A673 (cell line): ENCODE measurements around the gene GATAD2A. TPM values are rescaled to one million over a fixed set of nuclear protein-coding genes. Genes with fewer than 3 reads are reported as not detected.
A peak's percentile ranks its signal among the peaks of the same experiment; 100 is the strongest.

ENCODE experiments used
- BruUV-seq: library from RNA; stranded (reverse); fragments of 400-500 nt; replicated peaks from 2 replicates; lab custom pipeline; 2021; lab: Mats Ljungman, UMichigan
- CTCF ChIA-PET: fragments of 300-600 bp; sonication (Branson Sonifier 250); formaldehyde crosslinking; loops from one replicate; lab custom pipeline; 2022; ENCODE audit warnings: antibody characterized with exemption; lab: Charles Lee
- POLR2A ChIA-PET: fragments of 300-600 bp; sonication (Branson Sonifier 250); formaldehyde crosslinking; loops from one replicate; lab custom pipeline; 2022; ENCODE audit warnings: antibody characterized with exemption; ENCODE audit not compliant: low non-redundant PET; lab: Charles Lee
- DNase-seq: peaks from one replicate; pipeline ENCODE4 v3.0.0-alpha.2; 2015; ENCODE audit warnings: low spot score
- H3K27ac ChIP-seq: fragments of 200-600 bp; sonication (generic); 2 replicates; pipeline ENCODE4 v1.5.1; 2016; ENCODE audit warnings: mixed run types, low read depth, mild to moderate bottlenecking, mixed read lengths, antibody characterized with exemption, low read length; ENCODE audit not compliant: poor library complexity, severe bottlenecking
- H3K27me3 ChIP-seq: fragments of 200-600 bp; sonication (generic); replicated peaks from 2 replicates; pipeline ENCODE4 v1.6.1; 2017; ENCODE audit warnings: mixed run types, low read depth, mild to moderate bottlenecking, mixed read lengths, antibody characterized with exemption, low read length; ENCODE audit not compliant: insufficient read depth, poor library complexity
- H3K36me3 ChIP-seq: fragments of 200-600 bp; sonication (generic); 2 replicates; pipeline ENCODE4 v1.6.1; 2016; ENCODE audit warnings: mixed run types, mild to moderate bottlenecking, mixed read lengths, antibody characterized with exemption, low read length; ENCODE audit not compliant: insufficient read depth, poor library complexity, severe bottlenecking
- H3K4me1 ChIP-seq: fragments of 200-600 bp; sonication (generic); 2 replicates; pipeline ENCODE4 v1.6.1; 2017; ENCODE audit warnings: mixed run types, mild to moderate bottlenecking, mixed read lengths, antibody characterized with exemption, low read length; ENCODE audit not compliant: insufficient read depth, poor library complexity, severe bottlenecking
- H3K4me3 ChIP-seq: fragments of 200-600 bp; sonication (generic); 2 replicates; pipeline ENCODE4 v1.5.1; 2016; ENCODE audit warnings: low read depth, mixed run types, mild to moderate bottlenecking, mixed read lengths, low read length; ENCODE audit not compliant: poor library complexity, severe bottlenecking
- H3K9me3 ChIP-seq: fragments of 200-600 bp; sonication (generic); 2 replicates; pipeline ENCODE4 v1.6.1; 2016; ENCODE audit warnings: mixed run types, low read depth, mild to moderate bottlenecking, mixed read lengths, antibody characterized with exemption, low read length; ENCODE audit not compliant: poor library complexity, severe bottlenecking
- EZH2 ChIP-seq: fragments of 200-600 bp; sonication (generic); IDR thresholded peaks from 2 replicates; pipeline ENCODE4 v1.6.1; 2017; ENCODE audit warnings: borderline replicate concordance, low read depth, mild to moderate bottlenecking, mixed read lengths, antibody characterized with exemption, low read length; ENCODE audit not compliant: poor library complexity, severe bottlenecking
- intact Hi-C: fragments of 100-400 bp; cut with micrococcal nuclease; formaldehyde crosslinking; loops from one replicate; pipeline ENCODE4 v1.10.0; 2022; ENCODE audit not compliant: unreplicated experiment
- total RNA-seq: library from RNA; stranded (reverse); gene quantifications from 2 replicates; pipeline ENCODE4 v1.2.3, GENCODE V29; 2021
- TF ChIP-seq, protein P1 (sequence below): fragments of 300-800, 200-600 bp; sonication (generic); conservative IDR thresholded peaks from 2 replicates; pipeline ENCODE4 v1.5.1; 2017; ENCODE audit warnings: low read depth, mild to moderate bottlenecking, antibody characterized with exemption, low read length, moderate library complexity, mixed read lengths

GATAD2A gene
- total RNA-seq, 1 experiment from 2014 or later = 218 TPM

DNA sequence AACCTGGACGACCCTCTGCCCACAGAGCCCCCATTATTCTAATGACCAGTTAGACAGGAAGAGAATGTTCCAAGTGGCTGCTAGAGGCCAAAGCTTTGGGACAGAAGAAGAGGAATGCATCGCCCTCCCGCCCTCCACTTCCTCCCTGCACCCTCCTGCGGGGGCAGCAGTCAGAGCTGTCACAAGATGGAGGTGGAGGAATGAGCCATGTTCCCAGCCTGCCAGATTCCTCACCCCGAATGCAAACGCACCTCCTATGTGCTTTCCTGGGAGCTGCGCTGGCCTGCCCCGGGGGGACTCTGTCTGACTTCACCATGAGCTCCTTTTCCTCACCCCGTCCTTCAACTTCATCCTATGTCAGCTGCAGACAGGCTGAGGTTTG lies 124.9 kb downstream of the GATAD2A start:
- intact Hi-C loops = no loop called here
- ChIA-PET POLR2A (no interaction called here), CTCF (interaction anchor here (0.6 kb wide), 1 partner anchor 14 kb away, joined by 3 read pairs; the partner anchor contains the start of gene NDUFA13)
- Histone ChIP-seq H3K36me3 (peaks cover 9% of the 10 kb centered on the region), H3K27ac (no peak overlapping the region), H3K4me1 (peaks cover 3% of the 10 kb centered on the region), H3K27me3 (no peaks in the 10 kb centered on the region), H3K4me3 (no peak overlapping the region), H3K9me3 (no peaks in the 10 kb centered on the region)
- DNase-seq = no peak
- TF ChIP-seq EZH2 = no peak
- TF ChIP-seq, protein P1, sequence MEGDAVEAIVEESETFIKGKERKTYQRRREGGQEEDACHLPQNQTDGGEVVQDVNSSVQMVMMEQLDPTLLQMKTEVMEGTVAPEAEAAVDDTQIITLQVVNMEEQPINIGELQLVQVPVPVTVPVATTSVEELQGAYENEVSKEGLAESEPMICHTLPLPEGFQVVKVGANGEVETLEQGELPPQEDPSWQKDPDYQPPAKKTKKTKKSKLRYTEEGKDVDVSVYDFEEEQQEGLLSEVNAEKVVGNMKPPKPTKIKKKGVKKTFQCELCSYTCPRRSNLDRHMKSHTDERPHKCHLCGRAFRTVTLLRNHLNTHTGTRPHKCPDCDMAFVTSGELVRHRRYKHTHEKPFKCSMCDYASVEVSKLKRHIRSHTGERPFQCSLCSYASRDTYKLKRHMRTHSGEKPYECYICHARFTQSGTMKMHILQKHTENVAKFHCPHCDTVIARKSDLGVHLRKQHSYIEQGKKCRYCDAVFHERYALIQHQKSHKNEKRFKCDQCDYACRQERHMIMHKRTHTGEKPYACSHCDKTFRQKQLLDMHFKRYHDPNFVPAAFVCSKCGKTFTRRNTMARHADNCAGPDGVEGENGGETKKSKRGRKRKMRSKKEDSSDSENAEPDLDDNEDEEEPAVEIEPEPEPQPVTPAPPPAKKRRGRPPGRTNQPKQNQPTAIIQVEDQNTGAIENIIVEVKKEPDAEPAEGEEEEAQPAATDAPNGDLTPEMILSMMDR = no peak
- no TSS peak for BruUV-seq

DNA sequence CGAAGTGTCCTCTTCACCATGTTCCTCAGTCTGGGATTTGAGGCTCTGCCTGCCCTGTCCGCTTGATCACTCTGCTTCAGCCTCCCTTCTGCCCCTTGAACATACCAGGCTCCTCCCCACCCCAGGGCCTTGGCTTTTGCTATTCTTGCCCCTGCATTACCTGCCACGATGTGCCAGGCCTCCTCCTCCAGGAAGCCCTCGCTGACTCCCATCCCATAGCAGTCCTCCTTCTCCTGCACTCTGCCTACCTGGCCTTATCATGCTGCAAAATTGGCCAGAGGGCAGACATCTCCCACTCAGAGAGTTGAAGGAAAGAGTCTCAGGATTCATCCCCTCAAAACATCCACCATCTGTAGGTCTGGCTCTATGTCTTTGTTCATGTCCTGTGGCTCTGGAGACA lies 125.4 kb downstream of the GATAD2A start:
- no TSS peak for BruUV-seq
- H3K4me1 ChIP-seq = no peaks in the 10 kb centered on the region
- H3K27ac ChIP-seq = no peak overlapping the region
- H3K36me3 ChIP-seq = peaks cover 8% of the 10 kb centered on the region
- no peak for DNase-seq
- POLR2A ChIA-PET = interaction anchor here (0.6 kb wide), 1 partner anchor 553 kb away, joined by 19 read pairs; no protein-coding TSS in a partner anchor
- H3K9me3 ChIP-seq = no peaks in the 10 kb centered on the region
- TF ChIP-seq, protein P1 = no peak
- TF ChIP-seq EZH2 = no peak
- no peak overlapping the region for H3K4me3 ChIP-seq
- H3K27me3 ChIP-seq = no peaks in the 10 kb centered on the region
- CTCF ChIA-PET = interaction anchor here (0.6 kb wide), 2 partner anchors 15 to 1614 kb away, joined by 3 read pairs; partner anchors contain the start of gene NDUFA13
- intact Hi-C loops = no loop called here

DNA sequence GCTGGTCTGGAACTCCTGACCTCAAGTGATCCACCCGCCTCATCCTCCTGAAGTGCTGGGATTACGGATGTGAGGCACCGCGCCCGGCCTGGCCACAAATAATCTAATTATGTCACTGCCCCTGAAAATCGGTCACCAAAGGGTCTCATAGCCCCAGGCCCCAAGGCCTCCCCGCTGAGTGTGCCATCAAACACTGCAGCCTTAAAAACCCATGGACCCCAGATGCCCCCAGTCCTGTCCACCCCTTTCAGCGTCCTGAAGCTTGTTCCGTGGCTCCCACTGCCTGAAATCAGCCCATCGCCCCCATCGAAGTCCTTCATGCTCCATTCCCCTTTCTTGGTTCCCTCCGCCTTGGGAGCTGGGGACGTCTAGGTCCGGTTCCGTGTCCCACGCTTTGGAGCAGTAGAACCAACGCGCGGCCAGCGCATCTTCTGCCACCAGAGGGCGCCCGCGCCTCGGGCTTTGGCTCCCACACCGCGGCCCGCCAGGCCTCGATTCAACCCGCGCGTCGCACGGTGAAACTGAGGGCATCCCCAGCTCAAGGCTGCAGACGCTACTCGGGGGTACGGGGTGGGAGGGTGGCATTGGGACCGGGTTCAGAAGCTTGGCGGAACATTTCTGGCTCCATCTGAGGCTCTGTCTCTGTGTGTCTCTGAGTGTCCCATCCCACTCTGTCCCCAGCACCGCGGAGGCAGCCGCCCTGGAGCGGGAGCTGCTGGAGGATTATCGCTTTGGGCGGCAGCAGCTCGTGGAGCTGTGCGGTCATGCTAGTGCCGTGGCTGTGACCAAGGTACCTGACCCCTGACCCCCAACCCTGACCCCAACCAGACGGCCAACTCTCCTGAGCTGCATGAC lies 126.7 kb downstream of the GATAD2A start:
- peak; percentile 84 for DNase-seq
- no peak overlapping the region for H3K4me3 ChIP-seq
- H3K4me1 ChIP-seq = no peaks in the 10 kb centered on the region
- no peaks in the 10 kb centered on the region for H3K9me3 ChIP-seq
- CTCF ChIA-PET = interaction anchor here (0.7 to 1.2 kb wide), 5 partner anchors 19 to 104 kb away, joined by 3 to 5 read pairs (median 4); no protein-coding TSS in a partner anchor
- no peaks in the 10 kb centered on the region for H3K27me3 ChIP-seq
- BruUV-seq = TSS peak; percentile 11
- no peak overlapping the region for H3K27ac ChIP-seq
- H3K36me3 ChIP-seq = peaks cover 2% of the 10 kb centered on the region
- no peak for TF ChIP-seq EZH2
- TF ChIP-seq, protein P1 = peak; percentile 98
- intact Hi-C loops = loop anchor here (1.0 to 2.0 kb wide), 2 partner anchors 111 to 427 kb away; partner anchors contain the start of gene GMIP
- POLR2A ChIA-PET = interaction anchor here (0.5 to 0.6 kb wide), 2 partner anchors 130 to 1096 kb away, joined by 4 to 8 read pairs; no protein-coding TSS in a partner anchor
